Nephron progenitor cell (in vitro differentiated cells): ENCODE results near the gene RAB40C.
A peak's percentile ranks its signal among the peaks of the same experiment; 100 is the strongest.

Source experiments
- DNase-seq: peaks from one replicate; pipeline ENCODE4 v3.0.0; 2021
- H3K27ac Mint-ChIP-seq: 2 replicates; pipeline ENCODE4 v1.8.0; 2021; ENCODE audit warnings: mild to moderate bottlenecking, moderate library complexity, mixed read lengths
- H3K27me3 Mint-ChIP-seq: 2 replicates; pipeline ENCODE4 v1.8.0; 2021; ENCODE audit warnings: mild to moderate bottlenecking, low read depth, mixed read lengths; ENCODE audit not compliant: poor library complexity
- H3K36me3 Mint-ChIP-seq: 2 replicates; pipeline ENCODE4 v1.8.0; 2021; ENCODE audit warnings: low read depth, mixed read lengths
- H3K4me1 Mint-ChIP-seq: 2 replicates; pipeline ENCODE4 v1.8.0; 2021; ENCODE audit warnings: mixed read lengths
- H3K4me3 Mint-ChIP-seq: 2 replicates; pipeline ENCODE4 v1.8.0; 2021; ENCODE audit warnings: mild to moderate bottlenecking, moderate library complexity, mixed read lengths
- H3K9me3 Mint-ChIP-seq: 2 replicates; pipeline ENCODE4 v1.8.0; 2021; ENCODE audit warnings: mild to moderate bottlenecking, moderate library complexity, mixed read lengths
- TF ChIP-seq, protein P1 (sequence below): fragments of 200-600 bp; sonication (generic); IDR thresholded peaks from 2 replicates; pipeline ENCODE4 v1.5.0; 2021; ENCODE audit warnings: antibody characterized with exemption

RAB40C gene

GRCh38 chr16:660132-660458 is 70.2 kb downstream of the RAB40C start:
- Mint-ChIP-seq H3K27ac (no peak overlapping the region), H3K27me3 (no peaks in the 10 kb centered on the region), H3K4me1 (peaks cover 7% of the 10 kb centered on the region), H3K36me3 (no peaks in the 10 kb centered on the region), H3K9me3 (no peaks in the 10 kb centered on the region), H3K4me3 (no peak overlapping the region)
- TF ChIP-seq, protein P1, sequence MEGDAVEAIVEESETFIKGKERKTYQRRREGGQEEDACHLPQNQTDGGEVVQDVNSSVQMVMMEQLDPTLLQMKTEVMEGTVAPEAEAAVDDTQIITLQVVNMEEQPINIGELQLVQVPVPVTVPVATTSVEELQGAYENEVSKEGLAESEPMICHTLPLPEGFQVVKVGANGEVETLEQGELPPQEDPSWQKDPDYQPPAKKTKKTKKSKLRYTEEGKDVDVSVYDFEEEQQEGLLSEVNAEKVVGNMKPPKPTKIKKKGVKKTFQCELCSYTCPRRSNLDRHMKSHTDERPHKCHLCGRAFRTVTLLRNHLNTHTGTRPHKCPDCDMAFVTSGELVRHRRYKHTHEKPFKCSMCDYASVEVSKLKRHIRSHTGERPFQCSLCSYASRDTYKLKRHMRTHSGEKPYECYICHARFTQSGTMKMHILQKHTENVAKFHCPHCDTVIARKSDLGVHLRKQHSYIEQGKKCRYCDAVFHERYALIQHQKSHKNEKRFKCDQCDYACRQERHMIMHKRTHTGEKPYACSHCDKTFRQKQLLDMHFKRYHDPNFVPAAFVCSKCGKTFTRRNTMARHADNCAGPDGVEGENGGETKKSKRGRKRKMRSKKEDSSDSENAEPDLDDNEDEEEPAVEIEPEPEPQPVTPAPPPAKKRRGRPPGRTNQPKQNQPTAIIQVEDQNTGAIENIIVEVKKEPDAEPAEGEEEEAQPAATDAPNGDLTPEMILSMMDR, result no peak
- no peak for DNase-seq

- DNase-seq, result peak; percentile 88
- Mint-ChIP-seq H3K36me3 (no peaks in the 10 kb centered on the region), H3K27me3 (no peaks in the 10 kb centered on the region), H3K4me3 (no peak overlapping the region), H3K27ac (no peak overlapping the region), H3K9me3 (no peaks in the 10 kb centered on the region), H3K4me1 (peaks cover 7% of the 10 kb centered on the region)
- TF ChIP-seq, protein P1, result peak; percentile 47
These were observed 70.8 kb downstream of the RAB40C start for GRCh38 chr16:660459-661183.

GRCh38 chr16:661184-661821 is 71.4 kb downstream of the RAB40C start:
- Mint-ChIP-seq H3K36me3 (no peaks in the 10 kb centered on the region), H3K4me1 (peaks cover 7% of the 10 kb centered on the region), H3K4me3 (no peak overlapping the region), H3K9me3 (no peaks in the 10 kb centered on the region), H3K27ac (peak overlapping the region; percentile 51), H3K27me3 (no peaks in the 10 kb centered on the region)
- TF ChIP-seq, protein P1, result no peak
- DNase-seq, result no peak

- no peak for DNase-seq
- peaks cover 7% of the 10 kb centered on the region for H3K4me1 Mint-ChIP-seq
- H3K27ac Mint-ChIP-seq, result no peak overlapping the region
- TF ChIP-seq, protein P1, result no peak
- H3K36me3 Mint-ChIP-seq, result no peaks in the 10 kb centered on the region
- no peak overlapping the region for H3K4me3 Mint-ChIP-seq
- H3K9me3 Mint-ChIP-seq, result no peaks in the 10 kb centered on the region
- H3K27me3 Mint-ChIP-seq, result no peaks in the 10 kb centered on the region
These were observed 72.2 kb downstream of the RAB40C start for GRCh38 chr16:662095-662494.

- Mint-ChIP-seq H3K27ac (no peak overlapping the region), H3K9me3 (no peaks in the 10 kb centered on the region), H3K4me3 (no peak overlapping the region), H3K36me3 (no peaks in the 10 kb centered on the region), H3K4me1 (peaks cover 9% of the 10 kb centered on the region), H3K27me3 (no peaks in the 10 kb centered on the region)
- DNase-seq, result no peak
- TF ChIP-seq, protein P1, result no peak
These were observed 72.7 kb downstream of the RAB40C start for GRCh38 chr16:662597-662996.

DNA sequence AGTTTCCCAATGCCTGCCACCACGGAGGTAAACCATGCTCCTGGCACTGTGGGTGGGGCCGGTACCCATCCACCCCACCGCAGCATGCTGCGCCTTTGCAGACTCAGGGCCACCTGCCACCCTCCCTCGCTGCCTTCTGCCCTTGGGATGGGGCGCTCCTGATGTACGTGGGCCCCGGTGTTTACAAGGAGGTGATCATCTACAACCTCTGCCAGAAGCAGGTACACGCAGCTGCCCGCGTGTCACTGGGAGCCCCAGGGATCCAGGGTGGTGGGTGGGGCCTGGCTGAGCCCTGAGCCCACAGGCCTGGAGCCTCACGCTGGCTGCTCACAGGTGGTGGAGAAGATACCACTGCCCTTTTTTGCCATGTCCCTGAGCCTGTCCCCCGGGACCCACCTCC is 76.7 kb downstream of the RAB40C start:
- Mint-ChIP-seq H3K27ac (no peak overlapping the region), H3K4me3 (no peak overlapping the region), H3K4me1 (peaks cover 5% of the 10 kb centered on the region), H3K9me3 (no peaks in the 10 kb centered on the region), H3K36me3 (no peaks in the 10 kb centered on the region), H3K27me3 (no peaks in the 10 kb centered on the region)
- TF ChIP-seq, protein P1, result no peak
- no peak for DNase-seq
